Neural cell (in vitro differentiated cells): Measurements from ENCODE around the gene ERC2. TPM values are rescaled to one million over a fixed set of nuclear protein-coding genes. Genes with fewer than 3 reads are reported as not detected.

Experiments used
- H2AFZ ChIP-seq: fragments of 200-600, 300-800 bp; sonication (generic), shearing (Covaris generic); 2 replicates; pipeline ENCODE4 v1.6.0; 2014; ENCODE audit warnings: low read depth, mild to moderate bottlenecking, antibody characterized with exemption, low read length, moderate library complexity
- H3F3A ChIP-seq: fragments of 200-600 bp; shearing (Covaris generic); 2 replicates; pipeline ENCODE4 v1.6.1; 2016; ENCODE audit warnings: mild to moderate bottlenecking, moderate library complexity, mixed read lengths, antibody characterized with exemption, low read length; ENCODE audit not compliant: insufficient read depth, poor library complexity, severe bottlenecking
- H3K27ac ChIP-seq: fragments of 200-600, 300-800 bp; sonication (generic), shearing (Covaris generic); 2 replicates; pipeline ENCODE4 v1.5.1; 2014; ENCODE audit warnings: mild to moderate bottlenecking, low read length, moderate library complexity
- H3K27me3 ChIP-seq: fragments of 300-800, 200-600 bp; sonication (generic), shearing (Covaris generic); 2 replicates; pipeline ENCODE4 v1.6.0; 2014; ENCODE audit warnings: mild to moderate bottlenecking, low read depth, low read length, moderate library complexity; ENCODE audit not compliant: insufficient read depth
- H3K36me3 ChIP-seq: fragments of 300-800, 200-600 bp; sonication (generic), shearing (Covaris generic); 2 replicates; pipeline ENCODE4 v1.5.1; 2014; ENCODE audit warnings: mild to moderate bottlenecking, antibody characterized with exemption, low read length, moderate library complexity; ENCODE audit not compliant: insufficient read depth
- H3K4me2 ChIP-seq: fragments of 300-800, 200-600 bp; sonication (generic), shearing (Covaris generic); 2 replicates; pipeline ENCODE4 v1.6.0; 2014; ENCODE audit warnings: mild to moderate bottlenecking, low read length
- H3K4me3 ChIP-seq: fragments of 300-800, 200-600 bp; sonication (generic), shearing (Covaris generic); 2 replicates; pipeline ENCODE4 v1.5.1; 2014; ENCODE audit warnings: mild to moderate bottlenecking, low read length, moderate library complexity
- H3K79me2 ChIP-seq: fragments of 200-600 bp; shearing (Covaris generic); replicated peaks from 2 replicates; pipeline ENCODE4 v1.6.0; 2014; ENCODE audit warnings: mild to moderate bottlenecking, low read length, moderate library complexity; ENCODE audit not compliant: insufficient read depth
- H3K9ac ChIP-seq: fragments of 300-800, 200-600 bp; sonication (generic), shearing (Covaris generic); 2 replicates; pipeline ENCODE4 v1.6.1; 2016; ENCODE audit warnings: mild to moderate bottlenecking, low read length, mixed read lengths
- H3K9me2 ChIP-seq: fragments of 200-600 bp; shearing (Covaris generic); 2 replicates; pipeline ENCODE4 v1.6.1; 2016; ENCODE audit warnings: mild to moderate bottlenecking, low read length, mixed read lengths; ENCODE audit not compliant: insufficient read depth
- H3K9me3 ChIP-seq: fragments of 200-600, 300-800 bp; sonication (generic), shearing (Covaris generic); 2 replicates; pipeline ENCODE4 v1.6.1; 2016; ENCODE audit warnings: mild to moderate bottlenecking, mixed run types, low read length, moderate library complexity, mixed read lengths
- H4K20me1 ChIP-seq: fragments of 200-600 bp; shearing (Covaris generic); 2 replicates; pipeline ENCODE4 v1.6.1; 2016; ENCODE audit warnings: mild to moderate bottlenecking, mixed run types; ENCODE audit not compliant: insufficient read depth
- CTCF ChIP-seq: fragments of 450-650 bp; IDR thresholded peaks from 2 replicates; pipeline ENCODE4 v1.5.1; 2014; ENCODE audit warnings: antibody characterized with exemption, mild to moderate bottlenecking, moderate library complexity; ENCODE audit not compliant: poor library complexity, severe bottlenecking
- EP300 ChIP-seq: fragments of 450-650 bp; conservative IDR thresholded peaks from 2 replicates; pipeline ENCODE4 v1.6.1; 2014; ENCODE audit warnings: antibody characterized with exemption, mild to moderate bottlenecking, moderate library complexity; ENCODE audit not compliant: poor library complexity, severe bottlenecking
- EZH2 ChIP-seq: fragments of 200-600, 300-800 bp; shearing (Covaris generic), sonication (generic); IDR thresholded peaks from 2 replicates; pipeline ENCODE4 v1.6.1; 2014; ENCODE audit warnings: antibody characterized with exemption, low read length, borderline replicate concordance, mild to moderate bottlenecking; ENCODE audit not compliant: insufficient read depth, poor library complexity, severe bottlenecking
- MXI1 ChIP-seq: fragments of 450-650 bp; conservative IDR thresholded peaks from 2 replicates; pipeline ENCODE4 v1.6.1; 2014; ENCODE audit warnings: antibody characterized with exemption, mild to moderate bottlenecking; ENCODE audit not compliant: poor library complexity, severe bottlenecking
- POLR2AphosphoS5 ChIP-seq: IDR thresholded peaks from 2 replicates; pipeline ENCODE4 v1.6.1; 2012
- RAD21 ChIP-seq: fragments of 450-650 bp; conservative IDR thresholded peaks from 2 replicates; pipeline ENCODE4 v1.6.1; 2014; ENCODE audit warnings: antibody characterized with exemption, mild to moderate bottlenecking, moderate library complexity
- SMC3 ChIP-seq: fragments of 450-650 bp; conservative IDR thresholded peaks from 2 replicates; pipeline ENCODE4 v1.6.1; 2014; ENCODE audit warnings: antibody characterized with exemption, mild to moderate bottlenecking, moderate library complexity; ENCODE audit not compliant: poor library complexity
- TAF1 ChIP-seq: IDR thresholded peaks from 2 replicates; pipeline ENCODE4 v1.6.1; 2012; ENCODE audit warnings: low read depth
- polyA plus RNA-seq: library from polyadenylated mRNA; depleted of rRNA; stranded (reverse); fragments of >200 nt; gene quantifications from 2 replicates; pipeline ENCODE4 v1.2.3, GENCODE V29; 2014
- TF ChIP-seq, protein P1 (sequence below): IDR thresholded peaks from 2 replicates; pipeline ENCODE4 v1.6.1; 2012; ENCODE audit warnings: borderline replicate concordance

ERC2 gene
- polyA plus RNA-seq, 1 donor from 2014 or later: 60.4 TPM

GRCh38 chr3:55698831-55699230 lies 769.4 kb downstream of the ERC2 start:
- TF ChIP-seq, protein P1, sequence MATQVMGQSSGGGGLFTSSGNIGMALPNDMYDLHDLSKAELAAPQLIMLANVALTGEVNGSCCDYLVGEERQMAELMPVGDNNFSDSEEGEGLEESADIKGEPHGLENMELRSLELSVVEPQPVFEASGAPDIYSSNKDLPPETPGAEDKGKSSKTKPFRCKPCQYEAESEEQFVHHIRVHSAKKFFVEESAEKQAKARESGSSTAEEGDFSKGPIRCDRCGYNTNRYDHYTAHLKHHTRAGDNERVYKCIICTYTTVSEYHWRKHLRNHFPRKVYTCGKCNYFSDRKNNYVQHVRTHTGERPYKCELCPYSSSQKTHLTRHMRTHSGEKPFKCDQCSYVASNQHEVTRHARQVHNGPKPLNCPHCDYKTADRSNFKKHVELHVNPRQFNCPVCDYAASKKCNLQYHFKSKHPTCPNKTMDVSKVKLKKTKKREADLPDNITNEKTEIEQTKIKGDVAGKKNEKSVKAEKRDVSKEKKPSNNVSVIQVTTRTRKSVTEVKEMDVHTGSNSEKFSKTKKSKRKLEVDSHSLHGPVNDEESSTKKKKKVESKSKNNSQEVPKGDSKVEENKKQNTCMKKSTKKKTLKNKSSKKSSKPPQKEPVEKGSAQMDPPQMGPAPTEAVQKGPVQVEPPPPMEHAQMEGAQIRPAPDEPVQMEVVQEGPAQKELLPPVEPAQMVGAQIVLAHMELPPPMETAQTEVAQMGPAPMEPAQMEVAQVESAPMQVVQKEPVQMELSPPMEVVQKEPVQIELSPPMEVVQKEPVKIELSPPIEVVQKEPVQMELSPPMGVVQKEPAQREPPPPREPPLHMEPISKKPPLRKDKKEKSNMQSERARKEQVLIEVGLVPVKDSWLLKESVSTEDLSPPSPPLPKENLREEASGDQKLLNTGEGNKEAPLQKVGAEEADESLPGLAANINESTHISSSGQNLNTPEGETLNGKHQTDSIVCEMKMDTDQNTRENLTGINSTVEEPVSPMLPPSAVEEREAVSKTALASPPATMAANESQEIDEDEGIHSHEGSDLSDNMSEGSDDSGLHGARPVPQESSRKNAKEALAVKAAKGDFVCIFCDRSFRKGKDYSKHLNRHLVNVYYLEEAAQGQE: no peak
- TF ChIP-seq POLR2AphosphoS5: no peak
- no peak for TF ChIP-seq EZH2
- no peak for TF ChIP-seq RAD21
- TF ChIP-seq SMC3: no peak
- no peak for TF ChIP-seq EP300
- no peak for TF ChIP-seq MXI1
- no peak for TF ChIP-seq CTCF
- TF ChIP-seq TAF1: no peak
- Histone ChIP-seq H3K9ac (no peak overlapping the region), H3K27ac (no peak overlapping the region), H3K4me2 (no peak overlapping the region), H3F3A (no peaks in the 10 kb centered on the region), H3K4me3 (no peak overlapping the region), H4K20me1 (no peaks in the 10 kb centered on the region), H3K9me3 (no peaks in the 10 kb centered on the region), H3K36me3 (no peaks in the 10 kb centered on the region), H2AFZ (no peak overlapping the region), H3K79me2 (no peaks in the 10 kb centered on the region), H3K27me3 (no peaks in the 10 kb centered on the region), H3K9me2 (no peaks in the 10 kb centered on the region)

GRCh38 chr3:55697177-55697865 lies 770.9 kb downstream of the ERC2 start:
- Histone ChIP-seq H3K27ac (no peak overlapping the region), H3K36me3 (no peaks in the 10 kb centered on the region), H3K4me3 (no peak overlapping the region), H3K9me3 (no peaks in the 10 kb centered on the region), H3F3A (no peaks in the 10 kb centered on the region), H3K4me2 (no peak overlapping the region), H3K9me2 (no peaks in the 10 kb centered on the region), H4K20me1 (no peaks in the 10 kb centered on the region), H2AFZ (no peak overlapping the region), H3K9ac (no peak overlapping the region), H3K79me2 (no peaks in the 10 kb centered on the region), H3K27me3 (no peaks in the 10 kb centered on the region)
- TF ChIP-seq TAF1 (no peak), EZH2 (no peak), CTCF (no peak), SMC3 (no peak), MXI1 (no peak), EP300 (no peak), RAD21 (no peak), POLR2AphosphoS5 (no peak)
- TF ChIP-seq, protein P1: no peak
